Jurkat, Clone E6-1 (cell line): ENCODE measurements around the gene TBC1D24.

Experiments
- DNase-seq: peaks from one replicate; pipeline ENCODE4 v3.0.0-alpha.2; 2011; ENCODE audit warnings: low read depth, low spot score
- H3K4me3 ChIP-seq: 2 replicates; pipeline ENCODE4 v1.5.1; 2011; ENCODE audit warnings: mild to moderate bottlenecking, low read length, control low read depth, moderate library complexity

TBC1D24 gene

DNA sequence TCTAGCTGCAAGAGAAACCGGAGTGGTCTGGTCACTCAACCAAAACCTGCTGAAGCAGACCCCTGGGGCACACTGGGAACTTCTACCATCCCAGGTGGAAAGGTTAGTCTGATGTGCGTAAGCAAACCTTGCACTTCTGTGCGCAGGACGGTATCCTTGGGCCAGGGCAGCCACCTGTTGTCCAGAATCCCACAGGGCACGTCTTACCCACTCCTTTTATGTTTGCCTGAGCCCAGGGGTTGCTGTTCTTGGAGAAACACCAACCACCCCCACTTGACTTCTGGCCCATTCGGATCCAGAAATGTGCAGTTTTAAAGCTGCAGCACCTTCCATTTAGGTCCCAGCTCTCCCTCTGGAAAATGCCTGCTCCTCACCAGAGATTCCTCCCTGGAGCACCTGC is 18.7 kb downstream of the TBC1D24 start:
- no peak for DNase-seq
- no peak overlapping the region for H3K4me3 ChIP-seq

DNA sequence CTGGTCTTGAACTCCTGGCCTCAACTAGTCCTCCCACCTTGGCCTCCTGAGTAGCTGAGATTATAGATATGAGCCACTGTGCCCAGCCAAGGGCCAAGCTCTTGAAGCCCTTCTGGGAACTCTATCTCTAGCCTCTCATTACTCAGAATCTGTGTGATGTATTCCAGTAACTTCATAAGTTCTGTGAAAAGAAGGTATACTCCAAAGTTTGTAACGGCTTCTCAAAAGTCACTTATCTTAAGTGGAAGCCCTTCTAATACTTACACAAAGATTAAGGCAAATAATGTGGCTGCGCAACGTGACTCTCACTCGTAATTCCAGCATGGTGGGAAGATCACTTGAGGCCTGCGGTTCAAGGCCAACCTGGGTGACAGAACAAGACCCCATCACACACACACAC is 19.7 kb downstream of the TBC1D24 start:
- no peak overlapping the region for H3K4me3 ChIP-seq

DNA sequence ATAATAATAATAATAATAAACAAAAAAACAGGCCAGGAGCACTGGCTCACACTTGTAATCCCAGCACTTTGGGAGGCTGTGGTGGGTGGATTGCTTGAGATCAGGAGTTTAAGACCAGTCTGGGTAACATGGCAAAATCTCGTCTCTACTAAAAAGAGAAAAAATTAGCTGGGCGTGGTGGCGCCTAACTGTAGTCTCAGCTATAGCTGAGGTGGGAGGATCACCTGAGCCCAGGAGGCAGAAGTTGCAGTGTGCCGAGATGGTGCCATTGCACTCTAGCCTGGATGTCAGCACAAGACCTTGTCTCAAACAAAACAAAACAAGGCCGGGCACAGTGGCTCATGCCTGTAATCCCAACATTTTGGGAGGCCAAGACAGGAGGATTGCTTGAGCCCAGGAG is 20.1 kb downstream of the TBC1D24 start:
- H3K4me3 ChIP-seq: no peak overlapping the region
- DNase-seq: no peak

More for the DNA sequence above, 19.7 kb downstream of the TBC1D24 start:
- DNase-seq: no peak

DNA sequence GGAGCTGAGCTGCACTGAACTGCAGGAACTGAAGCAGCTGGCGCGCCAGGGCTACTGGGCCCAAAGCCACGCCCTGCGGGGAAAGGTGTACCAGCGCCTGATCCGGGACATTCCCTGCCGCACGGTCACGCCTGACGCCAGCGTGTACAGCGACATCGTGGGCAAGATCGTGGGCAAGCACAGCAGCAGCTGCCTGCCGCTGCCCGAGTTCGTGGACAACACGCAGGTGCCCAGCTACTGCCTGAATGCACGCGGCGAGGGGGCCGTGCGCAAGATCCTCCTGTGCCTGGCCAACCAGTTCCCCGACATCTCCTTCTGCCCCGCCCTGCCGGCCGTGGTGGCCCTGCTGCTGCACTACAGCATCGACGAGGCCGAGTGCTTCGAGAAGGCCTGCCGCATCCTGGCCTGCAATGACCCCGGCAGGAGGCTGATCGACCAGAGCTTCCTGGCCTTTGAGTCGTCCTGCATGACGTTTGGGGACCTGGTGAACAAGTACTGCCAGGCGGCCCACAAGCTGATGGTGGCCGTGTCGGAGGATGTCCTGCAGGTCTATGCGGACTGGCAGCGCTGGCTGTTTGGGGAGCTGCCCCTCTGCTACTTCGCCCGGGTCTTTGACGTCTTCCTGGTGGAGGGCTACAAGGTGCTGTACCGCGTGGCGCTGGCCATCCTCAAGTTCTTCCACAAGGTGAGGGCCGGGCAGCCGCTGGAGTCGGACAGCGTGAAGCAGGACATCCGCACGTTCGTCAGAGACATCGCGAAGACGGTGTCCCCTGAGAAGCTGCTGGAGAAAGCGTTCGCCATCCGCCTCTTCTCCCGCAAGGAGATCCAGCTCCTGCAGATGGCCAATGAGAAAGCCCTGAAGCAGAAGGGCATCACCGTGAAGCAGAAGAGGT is 21.5 kb downstream of the TBC1D24 start:
- H3K4me3 ChIP-seq: no peak overlapping the region
- no peak for DNase-seq

DNA sequence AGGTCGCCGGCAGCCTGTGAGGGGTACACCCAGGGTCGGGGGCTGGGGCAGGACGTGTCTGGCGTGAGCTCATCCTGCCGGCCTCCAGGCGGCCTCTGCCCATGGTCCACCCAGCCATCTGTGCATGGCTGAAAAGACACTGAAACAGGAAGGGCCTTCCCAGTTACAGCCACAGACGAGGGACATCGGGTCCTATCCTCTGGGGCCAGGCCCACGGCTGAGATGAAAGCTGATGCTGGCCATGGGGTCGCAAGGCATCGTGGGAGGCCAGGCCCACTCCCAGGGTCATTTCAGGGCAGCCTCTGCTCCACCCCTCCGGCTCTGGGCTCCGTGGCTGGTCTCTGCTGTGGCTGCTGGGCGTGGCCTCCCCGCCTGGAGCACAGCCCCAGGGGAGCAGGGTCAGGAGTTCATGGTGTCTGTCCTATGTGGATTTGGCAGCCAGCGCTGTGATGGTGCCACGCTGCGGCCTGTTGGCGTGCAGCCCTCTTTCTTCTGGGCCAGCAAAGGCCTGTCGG is 22.2 kb downstream of the TBC1D24 start:
- no peak overlapping the region for H3K4me3 ChIP-seq
- DNase-seq: no peak

DNA sequence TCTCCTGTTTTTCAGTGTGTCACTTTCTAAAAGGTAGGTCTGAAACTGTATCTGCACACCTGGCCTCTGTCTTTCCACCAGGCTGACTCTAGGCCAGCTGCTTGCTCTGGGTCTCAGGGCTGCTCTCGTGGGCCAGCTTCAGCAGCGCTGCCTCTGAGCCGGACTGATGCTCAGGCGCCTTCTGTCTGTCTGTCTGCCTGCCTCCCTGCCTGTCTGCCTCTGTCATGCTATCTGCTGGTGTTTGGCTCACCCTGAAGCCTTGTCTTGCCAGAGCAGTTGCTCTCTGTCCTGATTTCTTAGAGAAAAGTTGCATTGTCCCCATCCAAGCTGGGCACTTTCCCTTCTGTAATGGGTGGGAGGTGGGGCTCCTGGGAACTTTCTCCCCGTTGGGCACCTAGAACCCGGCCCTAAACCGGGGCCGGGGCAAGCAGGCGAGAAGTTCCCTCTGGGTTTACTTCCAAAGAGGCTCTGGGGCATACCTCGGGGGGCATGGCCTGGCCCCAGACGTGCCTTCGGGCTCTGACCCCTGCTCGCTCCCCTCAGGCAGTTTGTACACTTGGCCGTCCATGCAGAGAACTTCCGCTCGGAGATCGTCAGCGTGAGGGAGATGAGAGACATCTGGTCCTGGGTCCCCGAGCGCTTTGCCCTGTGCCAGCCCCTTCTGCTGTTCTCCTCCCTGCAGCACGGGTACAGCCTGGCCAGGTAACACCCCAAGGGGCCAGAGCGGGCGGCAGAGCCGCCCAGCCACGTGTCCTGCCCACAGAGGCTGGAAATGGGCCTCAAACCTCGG is 23.0 kb downstream of the TBC1D24 start:
- DNase-seq: no peak

DNA sequence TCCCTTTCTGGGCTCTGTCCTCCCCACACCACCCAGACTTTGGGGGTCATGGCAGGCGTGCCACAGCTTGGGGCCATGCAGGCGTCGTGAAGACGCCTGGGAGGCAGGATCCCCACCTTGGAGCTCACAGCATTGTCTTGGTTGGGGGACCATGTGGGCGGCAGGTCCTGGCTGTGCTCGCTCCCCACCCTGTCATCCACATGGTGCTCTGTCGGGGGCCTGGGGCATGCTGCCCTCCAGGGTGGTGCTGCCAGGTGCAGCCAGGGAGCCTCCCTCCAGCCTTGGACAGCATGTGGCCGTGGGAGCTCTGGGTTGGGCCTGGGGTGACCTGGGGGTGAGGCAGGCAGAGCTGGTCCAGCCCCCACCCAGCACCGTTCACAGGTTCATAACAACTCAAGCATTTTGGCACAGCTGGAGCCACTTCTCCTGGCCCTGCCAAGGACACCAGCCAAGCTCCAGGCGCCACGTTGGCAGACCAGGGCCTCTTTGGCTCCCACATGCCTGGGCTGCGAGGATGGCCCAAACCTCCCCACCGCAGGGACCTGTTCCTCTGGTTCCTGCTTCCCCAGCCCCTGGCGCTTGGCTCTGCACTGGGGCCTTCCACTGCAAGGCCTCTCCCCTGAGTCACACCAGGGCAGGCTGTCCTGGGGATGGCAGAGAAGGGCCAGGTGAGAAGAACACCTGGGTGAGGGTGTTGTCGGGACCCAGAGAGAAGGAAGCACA is 23.8 kb downstream of the TBC1D24 start:
- DNase-seq: no peak

More for the DNA sequence above, 23.0 kb downstream of the TBC1D24 start:
- no peak overlapping the region for H3K4me3 ChIP-seq

DNA sequence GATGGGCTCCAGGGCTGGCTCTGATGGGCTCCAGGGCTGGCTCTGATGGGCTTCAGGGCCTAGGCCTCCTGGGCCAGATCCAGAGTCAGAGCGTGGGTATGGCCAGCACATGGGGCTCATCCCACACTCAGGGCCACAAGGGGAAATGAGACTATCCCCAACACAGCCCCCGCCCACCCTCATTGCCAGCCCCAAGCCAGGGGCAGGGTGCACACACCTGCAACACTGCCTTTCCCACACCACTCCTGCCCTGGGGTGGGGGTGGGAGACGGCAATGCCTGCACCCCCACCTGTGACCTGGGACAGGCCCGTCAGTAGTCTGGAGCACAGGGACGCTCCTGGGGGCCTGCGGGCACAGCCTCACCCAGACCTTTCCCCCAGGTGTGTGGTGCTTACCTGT is 24.5 kb downstream of the TBC1D24 start:
- H3K4me3 ChIP-seq: no peak overlapping the region
- DNase-seq: no peak

More for the DNA sequence above, 23.8 kb downstream of the TBC1D24 start:
- no peak overlapping the region for H3K4me3 ChIP-seq

DNA sequence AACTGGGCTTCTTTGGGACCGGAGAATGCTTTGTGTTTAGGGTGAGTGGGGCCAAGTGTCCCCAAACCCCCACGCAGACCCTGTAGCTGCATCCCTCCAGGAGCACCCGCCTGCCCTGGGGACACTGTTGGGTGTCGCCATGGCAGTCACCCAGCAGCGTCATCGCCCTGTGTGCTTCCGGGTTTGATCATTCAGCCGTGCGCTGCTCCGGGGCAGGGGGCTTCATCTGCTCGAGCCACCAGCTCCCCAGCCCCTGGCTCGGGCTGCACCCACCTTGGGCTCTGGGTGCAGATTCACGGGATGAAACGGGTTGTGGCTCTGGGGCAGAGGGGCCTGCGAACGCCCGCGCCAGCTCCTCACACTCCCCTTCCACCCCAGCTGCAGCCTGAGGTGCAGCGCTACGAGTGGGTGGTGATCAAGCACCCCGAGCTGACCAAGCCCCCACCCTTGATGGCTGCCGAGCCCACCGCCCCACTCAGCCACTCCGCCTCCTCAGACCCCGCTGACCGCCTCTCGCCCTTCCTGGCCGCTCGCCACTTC is 25.0 kb downstream of the TBC1D24 start:
- DNase-seq: no peak
- H3K4me3 ChIP-seq: no peak overlapping the region

DNA sequence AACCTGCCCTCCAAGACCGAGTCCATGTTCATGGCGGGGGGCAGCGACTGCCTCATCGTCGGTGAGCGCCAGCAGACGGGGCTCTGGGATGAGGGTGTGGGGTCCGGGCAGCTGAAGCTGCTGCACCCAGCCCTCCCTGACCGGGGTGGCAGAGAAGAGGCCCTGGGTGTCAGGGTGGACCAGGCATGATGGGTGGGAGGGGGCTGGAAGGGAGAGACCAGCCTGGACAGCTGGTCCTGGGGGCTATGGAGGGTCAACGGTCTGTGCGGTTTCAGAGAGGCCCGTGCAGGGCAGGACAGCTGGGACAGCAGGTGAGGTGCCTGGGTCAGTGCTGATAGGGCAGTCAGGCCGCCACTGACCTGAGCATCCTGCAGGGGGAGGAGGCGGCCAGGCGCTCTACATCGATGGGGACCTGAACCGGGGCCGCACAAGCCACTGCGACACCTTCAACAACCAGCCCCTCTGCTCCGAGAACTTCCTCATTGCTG is 25.5 kb downstream of the TBC1D24 start:
- no peak for DNase-seq
- no peak overlapping the region for H3K4me3 ChIP-seq

DNA sequence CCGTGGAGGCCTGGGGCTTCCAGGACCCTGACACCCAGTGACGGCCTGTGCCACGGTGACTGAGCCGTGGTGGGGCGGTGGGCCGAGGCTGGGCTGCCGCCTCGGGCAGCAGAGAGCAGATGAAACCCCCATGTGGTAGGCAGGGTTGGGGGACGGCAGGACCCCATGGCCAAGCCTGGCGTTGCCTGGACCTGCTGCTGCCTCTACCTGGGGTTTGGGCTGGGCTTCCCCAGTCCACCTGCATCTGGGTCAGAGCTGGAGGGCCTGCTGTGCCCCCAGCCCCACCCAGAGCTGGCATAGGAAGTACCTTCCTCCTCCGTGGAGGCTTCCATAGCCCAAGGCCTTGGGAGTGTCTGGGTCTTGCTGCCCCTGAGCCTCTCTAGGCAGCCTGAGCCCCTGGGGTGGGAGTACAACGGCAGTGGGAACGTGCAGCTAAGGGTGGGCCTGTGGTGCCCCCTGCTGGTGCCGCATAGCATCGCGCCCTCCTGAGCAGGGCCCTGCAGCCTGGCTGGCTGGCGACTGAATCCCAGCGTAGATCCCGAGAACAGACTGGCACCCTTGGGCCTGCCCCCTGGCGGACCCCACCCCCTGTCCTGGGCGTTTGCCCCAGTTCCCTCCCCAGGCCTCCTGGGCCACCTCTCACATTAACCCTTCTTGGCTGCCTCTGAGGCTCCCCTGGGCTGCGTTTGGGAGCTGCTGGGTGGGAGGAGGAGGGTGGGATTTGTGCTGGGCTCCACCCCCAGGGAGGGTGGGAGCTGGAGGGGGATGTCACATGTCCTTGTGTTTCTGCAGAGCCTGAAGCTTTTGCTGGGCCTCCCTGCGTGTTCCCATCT is 26.2 kb downstream of the TBC1D24 start:
- peak; percentile 45 for DNase-seq

DNA sequence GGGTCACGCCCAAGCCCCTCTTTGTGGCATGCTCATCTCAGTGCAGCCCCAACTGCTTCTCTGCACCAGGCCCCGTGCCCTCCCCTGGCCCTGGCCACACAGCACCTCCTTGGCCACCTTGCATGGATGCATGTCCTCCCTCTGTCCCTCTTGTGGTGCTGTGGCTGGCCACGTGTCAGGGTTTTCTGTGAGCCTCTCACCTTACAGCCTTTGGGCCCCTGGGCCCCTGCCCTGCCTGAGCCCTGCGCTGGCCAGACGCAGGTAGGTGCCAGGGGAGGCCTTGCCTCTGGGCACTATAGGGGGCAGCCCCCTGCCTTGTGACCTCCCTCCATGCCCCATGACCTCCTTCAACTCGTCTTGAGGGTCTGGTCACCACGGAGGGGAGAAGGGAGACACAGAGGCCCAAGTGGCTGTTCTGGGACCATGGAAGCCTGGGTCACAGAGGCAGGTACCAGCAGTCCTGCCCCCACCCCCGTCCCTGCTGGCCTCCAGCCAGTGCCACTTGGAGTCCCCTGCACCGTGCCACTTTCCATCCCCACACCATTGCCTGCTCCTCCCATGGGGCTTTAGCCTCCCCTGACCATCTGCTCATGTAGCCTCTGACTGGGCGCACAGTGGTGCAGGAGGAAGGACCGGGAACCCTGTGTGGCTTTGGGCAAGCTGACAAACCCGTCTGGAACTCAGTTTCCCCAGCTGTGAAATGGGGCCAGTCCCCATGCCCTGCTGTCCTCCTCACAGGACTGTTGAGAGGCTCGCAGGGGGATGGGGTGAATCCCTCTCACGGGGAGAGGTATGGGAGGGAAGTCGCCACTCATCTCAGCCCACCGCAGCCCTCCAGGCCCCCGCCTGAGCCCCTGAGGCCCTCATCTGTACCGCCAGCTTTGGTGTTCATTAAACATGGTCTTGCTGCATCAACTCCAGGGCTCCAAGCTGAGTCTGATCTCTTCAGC is 27.3 kb downstream of the TBC1D24 start:
- no peak for DNase-seq
- H3K4me3 ChIP-seq: no peak overlapping the region

More for the DNA sequence above, 26.2 kb downstream of the TBC1D24 start:
- peak overlapping the region; percentile 16; the same call in 1 of the 2 replicates for H3K4me3 ChIP-seq

DNA sequence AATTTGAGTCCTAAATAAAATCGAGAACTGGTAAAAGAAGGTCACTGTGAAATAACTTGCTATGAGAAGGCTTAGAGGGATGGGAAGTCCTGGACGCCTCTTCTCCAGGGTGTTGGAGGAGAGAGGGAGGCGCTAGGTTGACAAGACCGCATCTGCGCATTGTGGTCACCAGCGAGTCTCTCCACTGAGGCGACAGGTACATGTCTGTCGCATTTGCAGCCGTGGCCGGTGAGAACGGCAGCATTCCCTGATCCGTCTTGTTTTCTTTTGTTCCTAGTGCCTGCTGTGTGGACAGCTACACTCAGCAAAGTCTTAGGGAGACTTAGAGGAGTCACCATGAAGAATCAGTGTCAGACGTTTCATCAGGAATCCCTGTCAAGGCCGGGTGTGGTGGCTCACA is 30.8 kb downstream of the TBC1D24 start:
- no peak for DNase-seq
- no peak overlapping the region for H3K4me3 ChIP-seq

DNA sequence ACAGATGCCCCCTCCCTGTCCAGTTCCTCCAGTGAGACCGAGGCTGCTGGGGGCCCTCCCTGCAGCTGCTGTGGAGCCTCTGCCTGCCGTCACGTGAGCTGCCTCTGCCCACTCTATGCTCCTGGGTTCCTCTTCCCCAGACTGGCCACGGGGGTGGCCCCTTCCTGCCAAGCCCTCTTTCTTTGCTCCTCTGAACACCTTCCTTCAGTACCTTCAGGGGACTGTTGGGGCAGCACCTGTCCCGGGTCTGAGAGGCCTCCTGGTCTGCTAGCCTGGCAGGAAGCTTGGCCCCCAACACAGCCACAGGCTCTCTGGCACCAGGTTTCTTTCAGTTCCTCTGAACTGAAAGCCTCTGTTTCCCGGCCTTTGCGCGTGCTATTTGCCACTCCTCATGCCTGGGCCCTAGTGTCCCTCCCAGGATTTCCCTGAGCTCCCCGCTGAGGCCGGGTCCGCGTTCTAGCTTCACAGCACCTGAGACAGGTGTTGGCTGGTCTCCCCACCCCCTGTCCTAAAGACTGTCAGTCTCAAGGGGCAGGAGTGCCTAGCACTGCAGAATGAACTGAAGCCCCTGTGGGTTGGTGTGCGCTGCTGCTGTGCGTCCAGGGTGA is 32.2 kb downstream of the TBC1D24 start:
- no peak overlapping the region for H3K4me3 ChIP-seq
- no peak for DNase-seq

DNA sequence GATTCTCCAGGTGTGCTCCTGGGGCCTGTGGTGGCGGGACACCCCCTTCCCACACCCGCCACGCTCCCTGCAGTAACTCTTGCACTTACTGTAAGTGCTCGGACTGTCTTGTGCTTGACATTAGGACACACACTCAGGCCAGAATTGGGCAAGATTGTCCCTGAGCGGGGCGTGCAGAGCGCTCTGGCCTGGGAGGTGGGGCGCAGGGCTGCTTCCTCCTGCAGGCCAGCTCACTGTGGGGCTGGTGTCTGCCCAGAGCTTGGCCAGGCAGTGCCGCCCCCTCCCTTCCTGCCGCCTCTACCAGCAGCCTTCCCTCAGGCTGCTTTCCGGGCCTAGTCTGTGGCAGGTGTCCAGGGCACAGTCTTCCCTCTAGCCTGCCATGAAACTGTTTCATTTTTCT is 32.7 kb downstream of the TBC1D24 start:
- no peak for DNase-seq
- no peak overlapping the region for H3K4me3 ChIP-seq

DNA sequence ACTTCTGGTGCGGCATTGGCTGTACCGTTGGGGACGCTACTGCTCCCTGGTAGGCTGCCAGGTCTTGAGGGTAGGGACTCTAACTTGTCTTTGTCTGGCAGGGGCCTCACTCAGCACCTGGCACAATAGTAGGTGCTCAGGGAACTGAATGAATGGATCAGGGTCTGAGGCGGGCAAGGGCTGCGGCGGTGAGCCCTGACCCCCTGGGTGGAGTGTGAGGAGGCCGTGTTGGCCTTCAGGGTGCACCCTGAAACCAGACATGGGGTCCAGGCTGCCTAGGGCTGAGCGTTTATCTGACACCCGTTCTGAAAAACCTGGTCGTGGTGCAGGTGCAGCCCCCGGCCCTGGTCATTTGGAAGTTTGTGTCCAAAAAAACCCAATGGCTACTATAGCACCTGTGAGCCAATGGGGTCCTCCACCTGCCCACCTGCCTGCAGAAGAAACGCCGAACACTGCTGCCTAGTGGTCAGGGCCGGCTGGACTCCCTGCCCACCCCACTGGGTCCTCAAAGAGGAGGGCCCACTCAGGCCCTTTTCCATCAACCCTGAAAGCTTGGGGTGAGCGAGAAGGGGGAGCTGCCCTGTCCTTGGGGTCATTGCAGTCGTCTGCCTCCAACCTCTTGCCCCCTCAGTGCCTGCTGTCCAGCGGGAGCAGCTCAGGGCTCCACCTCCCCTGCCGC is 33.9 kb downstream of the TBC1D24 start:
- no peak overlapping the region for H3K4me3 ChIP-seq
- no peak for DNase-seq
